ENCODE data around the gene IL25.

GRCh38 chr14:23382276-23382675, 9.7 kb downstream of the IL25 start:
- TF ChIP-seq POLR2AphosphoS5 (IDR thresholded peaks at IDR 0.05; ENCODE audit: low read depth, low read length) (no peak), POLR2A (IDR thresholded peaks at IDR 0.05; ENCODE audit: low read depth, low read length) (no peak), TAF1 (IDR thresholded peaks at IDR 0.05; ENCODE audit: borderline replicate concordance, low read depth, low read length) (no peak)
